Spleen (tissue), 11 donors: ENCODE results near the gene FARSA. TPM values are rescaled to one million over a fixed set of nuclear protein-coding genes. Genes with fewer than 3 reads are reported as not detected.
A peak's percentile ranks its signal among the peaks of the same experiment; 100 is the strongest.

Source experiments
- DNase-seq: peaks from one replicate; pipeline ENCODE4 v3.0.0-alpha.2; 2020
- H3K27ac ChIP-seq, 8 donors: fragments of 200-600 bp; sonication (generic) in 7 of 8; 1 replicate in 4 of 8; 2 replicates in 4 of 8; pipeline versions ENCODE4 v1.5.0 to v1.8.0; 2016 to 2021; ENCODE audit warnings: inconsistent platforms in 4 of 8, mild to moderate bottlenecking in 4 of 8, moderate library complexity in 1 of 8
- H3K27me3 ChIP-seq, 7 donors: fragments of 200-600 bp; sonication (generic) in 6 of 7; replicated peaks in 1 of 7; 1 replicate in 4 of 7; 2 replicates in 3 of 7; pipeline versions ENCODE4 v1.5.0 to v1.8.0; 2016 to 2021; ENCODE audit warnings: inconsistent platforms in 3 of 7, mild to moderate bottlenecking in 1 of 7
- H3K36me3 ChIP-seq, 6 donors: fragments of 200-600 bp; sonication (generic) in 5 of 6; 1 replicate in 4 of 6; 2 replicates in 2 of 6; pipeline versions ENCODE4 v1.5.0 to v1.8.0; 2016 to 2021; ENCODE audit warnings: inconsistent platforms in 2 of 6
- H3K4me1 ChIP-seq, 6 donors: fragments of 200-600 bp; sonication (generic) in 5 of 6; 1 replicate in 3 of 6; 2 replicates in 3 of 6; pipeline versions ENCODE4 v1.5.0 to v1.8.0; 2016 to 2021; ENCODE audit warnings: inconsistent platforms in 3 of 6
- H3K4me3 ChIP-seq, 8 donors: fragments of 200-600 bp; sonication (generic) in 7 of 8; 1 replicate in 4 of 8; 2 replicates in 4 of 8; pipeline versions ENCODE4 v1.5.0 to v1.8.0; 2016 to 2021; ENCODE audit warnings: inconsistent platforms in 4 of 8, mild to moderate bottlenecking in 4 of 8, moderate library complexity in 2 of 8
- H3K9me3 ChIP-seq, 8 donors: fragments of 200-600 bp; sonication (generic) in 7 of 8; 1 replicate in 4 of 8; 2 replicates in 4 of 8; pipeline versions ENCODE4 v1.5.0 to v1.8.0; 2016 to 2021; ENCODE audit warnings: inconsistent platforms in 4 of 8
- CTCF ChIP-seq, 11 experiments: fragments of 200-600 bp in 7 of 11; fragments of 450-650 bp in 4 of 11; sonication (generic) in 4 of 11; IDR thresholded peaks in 8 of 11; conservative IDR thresholded peaks in 3 of 11; 1 replicate in 7 of 11; 2 replicates in 4 of 11; pipeline versions ENCODE4 v1.4.0 to v1.8.0; 2016 to 2021; ENCODE audit warnings: antibody characterized with exemption in 11 of 11, inconsistent platforms in 4 of 11, mild to moderate bottlenecking in 1 of 11
- POLR2A ChIP-seq, 3 donors: fragments of 450-650 bp; IDR thresholded peaks; one replicate each; pipeline ENCODE4 v1.5.1; 2017; ENCODE audit warnings: antibody characterized with exemption in 3 of 3, mild to moderate bottlenecking in 1 of 3
- POLR2AphosphoS5 ChIP-seq, 3 donors: sonication (generic); formaldehyde crosslinking; IDR thresholded peaks; one replicate each; pipeline ENCODE4 v1.5.1; 2017; ENCODE audit warnings: antibody characterized with exemption in 3 of 3
- WGBS, 5 donors: extraction: QIAGEN DNeasy Blood & Tissue Kit in 3 of 5; methylation state at CpG; one replicate each; pipeline versions ENCODE4 v1.1.5 to v1.1.7; 2013 to 2018; 5-methylcytosine and 5-hydroxymethylcytosine counted together
- intact Hi-C: fragments of 100-400 bp; cut with DNase I; formaldehyde crosslinking; loops from one replicate; pipeline ENCODE4 v1.15.0; 2023; ENCODE audit warnings: low total_unique reads
- polyA plus RNA-seq, 3 donors: library from polyadenylated mRNA; stranded (reverse); fragments of 200-250 nt; gene quantifications; one replicate each; pipeline ENCODE4 v1.2.1, GENCODE V29; 2013
- total RNA-seq, 7 donors: library from RNA; depleted of rRNA in 3 of 7; stranded (reverse); fragments of >200 nt in 3 of 7; fragmentation: NEBNext Ultra II Directional in 4 of 7; extraction: Animal tissue kit (Norgen Biotek cat#: 25700) in 4 of 7; gene quantifications; one replicate each; pipeline versions ENCODE4 v1.1.0 to v1.2.1, GENCODE V29; 2016 to 2021
- donor health status: healthy with polysubstance abuse.
- donor health status: DM: no; HTN: no; CAD: no; lungs with moderate emphysema.
- donor health status: DM: no; HTN: no; CAD: no.
- donor health status: Bipolar disorder and iron deficiency.
- donor health status: healthy.
- donor health status: DM: no; HTN: no; CAD: no.
- donor health status: DM: yes; HTN: yes; CAD: no.

FARSA gene
- total and polyA plus RNA-seq, 10 donors: 25.1 to 55.4 (median 39.3) TPM

GRCh38 chr19:12899891-12900518 is 33.5 kb downstream of the FARSA start:
- 57 to 79% (median 74%) methylated on average over 10 of the region's 10 CpGs for WGBS, 5 donors
- H3K27me3 ChIP-seq: no peaks in the 10 kb centered on the region
- H3K4me3 ChIP-seq: no peak overlapping the region
- peak overlapping the region in 1 of 8 donors; percentile 33 for H3K27ac ChIP-seq
- no peaks in the 10 kb centered on the region for H3K4me1 ChIP-seq
- intact Hi-C loops: no loop called here
- H3K36me3 ChIP-seq: peaks cover 0 to 61% (median 31%) of the 10 kb centered on the region in 6 donors
- no peak for TF ChIP-seq CTCF (IDR thresholded peaks at IDR 0.05 in 8 of 11, conservative IDR thresholded peaks at IDR 0.05 in 3 of 11)
- no peak for TF ChIP-seq POLR2AphosphoS5 (IDR thresholded peaks at IDR 0.05)
- no peak for TF ChIP-seq POLR2A (IDR thresholded peaks at IDR 0.05)
- DNase-seq: no peak
- no peaks in the 10 kb centered on the region for H3K9me3 ChIP-seq

GRCh38 chr19:12896460-12896859 is 37.1 kb downstream of the FARSA start:
- Histone ChIP-seq H3K36me3 (peaks cover 0 to 84% (median 42%) of the 10 kb centered on the region in 6 donors), H3K4me3 (no peak overlapping the region), H3K27ac (no peak overlapping the region), H3K27me3 (no peaks in the 10 kb centered on the region), H3K9me3 (no peaks in the 10 kb centered on the region), H3K4me1 (peaks cover 9 to 22% (median 12%) of the 10 kb centered on the region in 6 donors)
- 95 to 99% (median 97%) methylated on average over 10 to 17 of the region's 17 CpGs for WGBS, 5 donors
- TF ChIP-seq POLR2A (IDR thresholded peaks at IDR 0.05): no peak
- TF ChIP-seq POLR2AphosphoS5 (IDR thresholded peaks at IDR 0.05): peak in 1 of 3 donors; percentile 25
- intact Hi-C loops: no loop called here
- no peak for DNase-seq

- H3K4me1 ChIP-seq: peaks cover 9 to 38% (median 21%) of the 10 kb centered on the region in 6 donors
- TF ChIP-seq POLR2AphosphoS5 (IDR thresholded peaks at IDR 0.05): no peak
- intact Hi-C loops: no loop called here
- no peaks in the 10 kb centered on the region for H3K9me3 ChIP-seq
- DNase-seq: no peak
- WGBS, 5 donors: 95 to 98% (median 96%) methylated on average over 5 of the region's 5 CpGs
- H3K4me3 ChIP-seq: no peak overlapping the region
- no peak overlapping the region for H3K27ac ChIP-seq
- no peaks in the 10 kb centered on the region for H3K27me3 ChIP-seq
- peaks cover 0 to 58% (median 35%) of the 10 kb centered on the region in 6 donors for H3K36me3 ChIP-seq
These were observed 39.9 kb downstream of the FARSA start for GRCh38 chr19:12893582-12893981.

- Histone ChIP-seq H3K4me3 (peak overlapping the region; percentile 75 to 100 (median 96)), H3K36me3 (peaks cover 0 to 38% (median 23%) of the 10 kb centered on the region in 6 donors), H3K4me1 (peaks cover 9 to 38% (median 21%) of the 10 kb centered on the region in 6 donors), H3K9me3 (no peaks in the 10 kb centered on the region), H3K27ac (peak overlapping the region in 4 of 8 donors; percentile 82 to 90 (median 87)), H3K27me3 (peaks cover 0 to 5% (median 0%) of the 10 kb centered on the region in 7 donors)
- WGBS, 5 donors: 7 to 20% (median 8%) methylated on average over 24 to 26 of the region's 26 CpGs
- TF ChIP-seq POLR2A (IDR thresholded peaks at IDR 0.05) (no peak), POLR2AphosphoS5 (IDR thresholded peaks at IDR 0.05) (no peak), CTCF (IDR thresholded peaks at IDR 0.05 in 8 of 11, conservative IDR thresholded peaks at IDR 0.05 in 3 of 11) (no peak)
- intact Hi-C loops: no loop called here
- DNase-seq: peak; percentile 86
These were observed 41.9 kb downstream of the FARSA start for GRCh38 chr19:12891553-12892021.

GRCh38 chr19:12890787-12891552 is 42.5 kb downstream of the FARSA start, which contains the start of gene GCDH:
Gene GCDH (plus strand): TSS chr19:12891160. CDS start chr19:12891305, 145 bp downstream.
- Histone ChIP-seq H3K36me3 (peaks cover 0 to 32% (median 17%) of the 10 kb centered on the region in 6 donors), H3K27ac (peak within 1 kb of the TSS in 7 of 8 donors; percentile 35 to 90 (median 82)), H3K4me3 (peak within 1 kb of the TSS; percentile 75 to 100 (median 96)), H3K4me1 (peaks cover 9 to 43% (median 22%) of the 10 kb centered on the region in 6 donors), H3K9me3 (no peaks in the 10 kb centered on the region), H3K27me3 (peaks cover 0 to 11% (median 0%) of the 10 kb centered on the region in 7 donors)
- intact Hi-C loops: no loop called here
- 0% methylated on average over 29 to 49 of the region's 49 CpGs for WGBS, 5 donors
- peak; percentile 98 for DNase-seq
- peak in 1 of 3 donors; percentile 48 for TF ChIP-seq POLR2A (IDR thresholded peaks at IDR 0.05)
- peak; percentile 94 to 98 (median 95) for TF ChIP-seq POLR2AphosphoS5 (IDR thresholded peaks at IDR 0.05)
- peak in 3 of 11 experiments; percentile 21 to 39 (median 32) for TF ChIP-seq CTCF (IDR thresholded peaks at IDR 0.05 in 8 of 11, conservative IDR thresholded peaks at IDR 0.05 in 3 of 11)
